ENCODE data around the gene ANKRD13A. TPM values are rescaled to one million over a fixed set of nuclear protein-coding genes. Genes with fewer than 3 reads are reported as not detected.

Gene ANKRD13A
- total and polyA plus RNA-seq, 2 donors (not counting 3 experiments of a cell fraction or from before 2014, with no cell fraction given): 37.0 to 43.9 TPM

DNA sequence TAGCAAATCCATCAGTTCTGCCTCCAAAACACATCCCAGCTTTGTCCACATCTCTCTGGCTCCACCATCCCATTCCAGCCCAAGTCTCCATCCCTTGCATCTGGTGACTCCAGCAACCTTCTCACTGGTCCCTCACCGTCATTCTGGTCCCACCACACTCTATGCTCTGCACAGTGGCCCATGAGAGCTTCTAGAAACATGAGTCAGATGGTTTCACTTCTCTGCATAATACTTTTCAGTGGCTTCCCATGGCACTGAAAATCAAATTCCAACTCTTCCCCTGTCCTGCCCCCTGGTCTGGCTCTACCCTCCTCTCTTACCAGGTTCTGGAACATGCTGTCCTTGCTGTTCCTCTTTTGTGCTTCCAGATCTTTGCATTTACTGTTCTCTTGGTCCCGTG is 66.3 kb downstream of the ANKRD13A start:
- Histone ChIP-seq H4K20me1 (replicated peaks; ENCODE audit: control insufficient read depth, extremely low read depth, insufficient read depth, low read length) (no peaks in the 10 kb centered on the region), H3K4me2 (ENCODE audit: insufficient read depth, low read length) (no peak overlapping the region), H3K27ac (ENCODE audit: insufficient read depth, low read depth, low read length) (no peak overlapping the region), H3K4me1 (ENCODE audit: control insufficient read depth, extremely low read depth, insufficient read depth, low read length) (no peaks in the 10 kb centered on the region), H3K4me3 (replicated peaks in 1 of 3; ENCODE audit: insufficient read depth in 1 of 3, low read depth in 1 of 3, low read length in 3 of 3) (no peak overlapping the region), H2AFZ (ENCODE audit: low read depth, low read length) (no peak overlapping the region), H3K9me1 (replicated peaks; ENCODE audit: control insufficient read depth, extremely low read depth, insufficient read depth, low read length) (no peaks in the 10 kb centered on the region), H3K36me3 (ENCODE audit: control insufficient read depth in 2 of 2, extremely low read depth in 1 of 2, insufficient read depth in 2 of 2, low read length in 2 of 2) (no peaks in the 10 kb centered on the region), H3K79me2 (ENCODE audit: control insufficient read depth, insufficient read depth, low read length) (no peaks in the 10 kb centered on the region), H3K27me3 (ENCODE audit: control insufficient read depth in 2 of 2, insufficient read depth in 2 of 2, low read length in 2 of 2) (no peaks in the 10 kb centered on the region), H3K9ac (replicated peaks; ENCODE audit: extremely low read depth, insufficient read depth, low read length) (no peak overlapping the region), H3K9me3 (replicated peaks; ENCODE audit: control insufficient read depth, insufficient read depth, low read length) (no peaks in the 10 kb centered on the region)
- intact Hi-C loops (cut with micrococcal nuclease): no loop called here
- dilution Hi-C loops (cut with MboI; ENCODE audit: extremely low pct_ligation_motif_present, low sequenced_read_pairs): no loop called here
- FAIRE-seq (no peak), DNase-seq (ENCODE audit: low read depth, low spot score) (no peak)
- no TSS peak for BruUV-seq (replicated peaks)
- ChIA-PET POLR2A (no interaction called here), CTCF (no interaction called here)
- no peak for TF ChIP-seq JUN (IDR thresholded peaks at IDR 0.05; ENCODE audit: borderline replicate concordance, insufficient read depth, insufficient read length, low read depth)
- no peak for TF ChIP-seq MYC (IDR thresholded peaks at IDR 0.05; ENCODE audit: low read depth, low read length)
- TF ChIP-seq POLR2A (IDR thresholded peaks at IDR 0.05; ENCODE audit: low read depth, low read length): no peak
- TF ChIP-seq GATA2 (IDR thresholded peaks at IDR 0.05; ENCODE audit: insufficient read depth, insufficient read length, low read depth, low read length): no peak
- TF ChIP-seq, protein P1, sequence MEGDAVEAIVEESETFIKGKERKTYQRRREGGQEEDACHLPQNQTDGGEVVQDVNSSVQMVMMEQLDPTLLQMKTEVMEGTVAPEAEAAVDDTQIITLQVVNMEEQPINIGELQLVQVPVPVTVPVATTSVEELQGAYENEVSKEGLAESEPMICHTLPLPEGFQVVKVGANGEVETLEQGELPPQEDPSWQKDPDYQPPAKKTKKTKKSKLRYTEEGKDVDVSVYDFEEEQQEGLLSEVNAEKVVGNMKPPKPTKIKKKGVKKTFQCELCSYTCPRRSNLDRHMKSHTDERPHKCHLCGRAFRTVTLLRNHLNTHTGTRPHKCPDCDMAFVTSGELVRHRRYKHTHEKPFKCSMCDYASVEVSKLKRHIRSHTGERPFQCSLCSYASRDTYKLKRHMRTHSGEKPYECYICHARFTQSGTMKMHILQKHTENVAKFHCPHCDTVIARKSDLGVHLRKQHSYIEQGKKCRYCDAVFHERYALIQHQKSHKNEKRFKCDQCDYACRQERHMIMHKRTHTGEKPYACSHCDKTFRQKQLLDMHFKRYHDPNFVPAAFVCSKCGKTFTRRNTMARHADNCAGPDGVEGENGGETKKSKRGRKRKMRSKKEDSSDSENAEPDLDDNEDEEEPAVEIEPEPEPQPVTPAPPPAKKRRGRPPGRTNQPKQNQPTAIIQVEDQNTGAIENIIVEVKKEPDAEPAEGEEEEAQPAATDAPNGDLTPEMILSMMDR (IDR thresholded peaks at IDR 0.05; ENCODE audit: extremely low read depth in 1 of 2, insufficient read depth in 1 of 2, low read depth in 1 of 2, low read length in 2 of 2): no peak
- TF ChIP-seq FOS (IDR thresholded peaks at IDR 0.05; ENCODE audit: borderline replicate concordance, insufficient read depth, low read length): no peak
- no peak for TF ChIP-seq EZH2 (IDR thresholded peaks at IDR 0.05; ENCODE audit: borderline replicate concordance, low read depth, low read length, severe bottlenecking)
- TF ChIP-seq POLR2AphosphoS5 (IDR thresholded peaks at IDR 0.05; ENCODE audit: insufficient read depth, low read depth, low read length): no peak
- TF ChIP-seq, protein P2, sequence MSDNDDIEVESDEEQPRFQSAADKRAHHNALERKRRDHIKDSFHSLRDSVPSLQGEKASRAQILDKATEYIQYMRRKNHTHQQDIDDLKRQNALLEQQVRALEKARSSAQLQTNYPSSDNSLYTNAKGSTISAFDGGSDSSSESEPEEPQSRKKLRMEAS (IDR thresholded peaks at IDR 0.05; ENCODE audit: insufficient read depth, insufficient read length): no peak
